ENCODE results near the gene PTTG1IP. TPM values are rescaled to one million over a fixed set of nuclear protein-coding genes. Genes with fewer than 3 reads are reported as not detected.
"Not testable (repeated sequence)": the region's sequence is repeated elsewhere in the genome, so short reads cannot be mapped to it uniquely, and the experiment has no call there.

The PTTG1IP gene
- 396 and 445 TPM in 2 replicates for total RNA-seq (2014; rRNA removed; shearing (Covaris generic); ENCODE audit: low replicate concordance)

GRCh38 chr21:44873356-44874239 is at the start of gene PTTG1IP:
PTTG1IP (minus strand) TSS chr21:44873690; CDS start chr21:44873616, 74 bp downstream.
- Histone ChIP-seq H3K36me3 (peaks cover 12% of the 10 kb centered on the region; the same call in 1 of the 2 replicates), H3K9me3 (no peaks in the 10 kb centered on the region), H3K27me3 (no peaks in the 10 kb centered on the region), H3K4me3 (peak within 1 kb of the TSS; percentile 70)
- peak; percentile 98 for DNase-seq

- Histone ChIP-seq H3K36me3 (no peaks in the 10 kb centered on the region), H3K9me3 (no peaks in the 10 kb centered on the region), H3K27me3 (0 out of 2 replicates have a peak, but pooled peaks cover 3% of the 10 kb centered on the region), H3K4me3 (no peak overlapping the region)
- no peak for DNase-seq
Measured at GRCh38 chr21:44921928-44922327, 48.4 kb upstream of the PTTG1IP start.

GRCh38 chr21:44920694-44921604 is 47.5 kb upstream of the PTTG1IP start, which contains the start of gene ITGB2:
ITGB2 (minus strand) TSS chr21:44920899; CDS start chr21:44910782, 10,117 bp downstream.
- no peak within 1 kb of the TSS for H3K4me3 ChIP-seq
- H3K27me3 ChIP-seq = 0 out of 2 replicates have a peak, but pooled peaks cover 3% of the 10 kb centered on the region
- no peak for DNase-seq
- H3K36me3 ChIP-seq = no peaks in the 10 kb centered on the region
- no peaks in the 10 kb centered on the region for H3K9me3 ChIP-seq

- no peak for DNase-seq
- H3K9me3 ChIP-seq = no peaks in the 10 kb centered on the region
- 0 out of 2 replicates have a peak, but pooled peaks cover 3% of the 10 kb centered on the region for H3K27me3 ChIP-seq
- H3K36me3 ChIP-seq = no peaks in the 10 kb centered on the region
- H3K4me3 ChIP-seq = no peak overlapping the region
Measured at GRCh38 chr21:44919913-44920693, 46.6 kb upstream of the PTTG1IP start.

GRCh38 chr21:44919111-44919912 is 45.8 kb upstream of the PTTG1IP start:
- DNase-seq = no peak
- Histone ChIP-seq H3K9me3 (no peaks in the 10 kb centered on the region), H3K36me3 (no peaks in the 10 kb centered on the region), H3K4me3 (no peak overlapping the region), H3K27me3 (0 out of 2 replicates have a peak, but pooled peaks cover 3% of the 10 kb centered on the region)

GRCh38 chr21:44918581-44919033 is 45.1 kb upstream of the PTTG1IP start:
- H3K36me3 ChIP-seq = no peaks in the 10 kb centered on the region
- H3K27me3 ChIP-seq = 0 out of 2 replicates have a peak, but pooled peaks cover 3% of the 10 kb centered on the region
- DNase-seq = no peak
- H3K4me3 ChIP-seq = no peak overlapping the region
- no peaks in the 10 kb centered on the region for H3K9me3 ChIP-seq

GRCh38 chr21:44918107-44918470 is 44.6 kb upstream of the PTTG1IP start:
- H3K36me3 ChIP-seq = no peaks in the 10 kb centered on the region
- H3K27me3 ChIP-seq = 0 out of 2 replicates have a peak, but pooled peaks cover 3% of the 10 kb centered on the region
- H3K9me3 ChIP-seq = no peaks in the 10 kb centered on the region
- H3K4me3 ChIP-seq = no peak overlapping the region
- DNase-seq = no peak

GRCh38 chr21:44917446-44918106 is 44.1 kb upstream of the PTTG1IP start:
- Histone ChIP-seq H3K36me3 (no peaks in the 10 kb centered on the region), H3K9me3 (no peaks in the 10 kb centered on the region), H3K27me3 (0 out of 2 replicates have a peak, but pooled peaks cover 3% of the 10 kb centered on the region), H3K4me3 (no peak overlapping the region)
- no peak for DNase-seq

- Histone ChIP-seq H3K36me3 (no peaks in the 10 kb centered on the region), H3K4me3 (no peak overlapping the region), H3K9me3 (no peaks in the 10 kb centered on the region), H3K27me3 (0 out of 2 replicates have a peak, but pooled peaks cover 2% of the 10 kb centered on the region)
- no peak for DNase-seq
Measured at GRCh38 chr21:44916965-44917364, 43.5 kb upstream of the PTTG1IP start.

GRCh38 chr21:44914176-44914874 is 40.8 kb upstream of the PTTG1IP start:
- no peaks in the 10 kb centered on the region for H3K9me3 ChIP-seq
- H3K36me3 ChIP-seq = no peaks in the 10 kb centered on the region
- no peak overlapping the region for H3K4me3 ChIP-seq
- no peak for DNase-seq
- no peaks in the 10 kb centered on the region for H3K27me3 ChIP-seq

GRCh38 chr21:44913425-44914175 is 40.1 kb upstream of the PTTG1IP start:
- DNase-seq = no peak
- Histone ChIP-seq H3K4me3 (no peak overlapping the region), H3K27me3 (no peaks in the 10 kb centered on the region), H3K36me3 (no peaks in the 10 kb centered on the region), H3K9me3 (no peaks in the 10 kb centered on the region)

GRCh38 chr21:44912506-44913412 is 39.3 kb upstream of the PTTG1IP start:
- not testable (repeated sequence) for H3K36me3 ChIP-seq, H3K27me3 ChIP-seq, H3K4me3 ChIP-seq, DNase-seq, H3K9me3 ChIP-seq

GRCh38 chr21:44912158-44912473 is 38.6 kb upstream of the PTTG1IP start:
- H3K27me3 ChIP-seq = no peaks in the 10 kb centered on the region
- no peak for DNase-seq
- H3K4me3 ChIP-seq = no peak overlapping the region
- no peaks in the 10 kb centered on the region for H3K9me3 ChIP-seq
- no peaks in the 10 kb centered on the region for H3K36me3 ChIP-seq

Measured in MG63 (cell line).